HEK293T (cell line): ENCODE data around the gene PAQR5.

Source experiments
- ARNT ChIP-seq: fragments of 450-650 bp; IDR thresholded peaks from 2 replicates; pipeline ENCODE4 v1.6.1; 2017; ENCODE audit warnings: mild to moderate bottlenecking
- BHLHE40 ChIP-seq: fragments of 450-650 bp; IDR thresholded peaks from 2 replicates; pipeline ENCODE4 v1.6.1; 2016; ENCODE audit warnings: mild to moderate bottlenecking, moderate library complexity, borderline replicate concordance
- ELF4 ChIP-seq: fragments of 450-650 bp; IDR thresholded peaks from 2 replicates; pipeline ENCODE4 v1.6.1; 2017; ENCODE audit warnings: antibody characterized with exemption
- FOXA1 ChIP-seq: fragments of 450-650 bp; IDR thresholded peaks from 2 replicates; pipeline ENCODE4 v1.6.1; 2016; ENCODE audit warnings: mild to moderate bottlenecking
- FOXK2 ChIP-seq: fragments of 450-650 bp; IDR thresholded peaks from 2 replicates; pipeline ENCODE4 v1.6.1; 2016; ENCODE audit warnings: mild to moderate bottlenecking
- FOXM1 ChIP-seq: fragments of 450-650 bp; IDR thresholded peaks from 2 replicates; pipeline ENCODE4 v1.6.1; 2017; ENCODE audit warnings: mild to moderate bottlenecking, borderline replicate concordance
- HDGF ChIP-seq: fragments of 450-650 bp; IDR thresholded peaks from 2 replicates; pipeline ENCODE4 v1.6.1; 2017; ENCODE audit warnings: antibody characterized with exemption, borderline replicate concordance
- LEF1 ChIP-seq: fragments of 450-650 bp; IDR thresholded peaks from 2 replicates; pipeline ENCODE4 v1.6.1; 2017; ENCODE audit warnings: mild to moderate bottlenecking, borderline replicate concordance
- NFRKB ChIP-seq: fragments of 450-650 bp; IDR thresholded peaks from 2 replicates; pipeline ENCODE4 v1.6.1; 2016; ENCODE audit warnings: mild to moderate bottlenecking, moderate library complexity
- SP1 ChIP-seq: fragments of 450-650 bp; IDR thresholded peaks from 2 replicates; pipeline ENCODE4 v1.6.1; 2017
- SUZ12 ChIP-seq: fragments of 450-650 bp; IDR thresholded peaks from 2 replicates; pipeline ENCODE4 v1.6.1; 2016; ENCODE audit warnings: mild to moderate bottlenecking
- TARDBP ChIP-seq: fragments of 450-650 bp; IDR thresholded peaks from 2 replicates; pipeline ENCODE4 v1.6.1; 2016
- ZNF384 ChIP-seq: fragments of 450-650 bp; IDR thresholded peaks from 2 replicates; pipeline ENCODE4 v1.6.1; 2016
- TF ChIP-seq, protein P1 (sequence below): fragments of 450-650 bp; IDR thresholded peaks from 2 replicates; pipeline ENCODE4 v1.6.1; 2016

DNA sequence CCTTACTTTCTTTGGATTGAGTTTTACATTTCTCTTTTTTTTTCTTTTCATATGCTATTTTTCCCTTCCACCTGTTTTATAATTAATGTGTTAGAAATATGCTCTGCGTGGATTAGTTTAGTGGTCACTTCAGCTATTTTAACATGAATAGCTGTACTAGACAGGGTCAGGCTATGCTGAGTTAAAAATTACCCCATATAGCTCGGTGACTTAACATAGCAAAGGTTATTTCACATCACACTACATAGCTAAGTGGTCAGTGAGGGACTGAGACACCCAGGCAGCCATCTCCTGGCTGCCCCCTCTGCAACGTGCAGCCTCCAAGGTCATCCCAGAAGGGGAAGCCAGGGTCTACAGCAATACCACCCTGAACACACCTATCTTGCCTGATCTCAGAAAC is 68.5 kb downstream of the PAQR5 start:
- TF ChIP-seq NFRKB (no peak), BHLHE40 (no peak), SP1 (no peak), LEF1 (no peak), ELF4 (no peak), FOXM1 (no peak), SUZ12 (no peak), ZNF384 (no peak), HDGF (no peak), FOXA1 (no peak), ARNT (no peak), TARDBP (no peak), FOXK2 (no peak)
- TF ChIP-seq, protein P1, sequence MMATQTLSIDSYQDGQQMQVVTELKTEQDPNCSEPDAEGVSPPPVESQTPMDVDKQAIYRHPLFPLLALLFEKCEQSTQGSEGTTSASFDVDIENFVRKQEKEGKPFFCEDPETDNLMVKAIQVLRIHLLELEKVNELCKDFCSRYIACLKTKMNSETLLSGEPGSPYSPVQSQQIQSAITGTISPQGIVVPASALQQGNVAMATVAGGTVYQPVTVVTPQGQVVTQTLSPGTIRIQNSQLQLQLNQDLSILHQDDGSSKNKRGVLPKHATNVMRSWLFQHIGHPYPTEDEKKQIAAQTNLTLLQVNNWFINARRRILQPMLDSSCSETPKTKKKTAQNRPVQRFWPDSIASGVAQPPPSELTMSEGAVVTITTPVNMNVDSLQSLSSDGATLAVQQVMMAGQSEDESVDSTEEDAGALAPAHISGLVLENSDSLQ = no peak
